NCI-H2196 treated with DMSO at 0.1 percent for 48 hours (cell line): ENCODE data around the gene ALDH16A1.
A peak's percentile ranks its signal among the peaks of the same experiment; 100 is the strongest.
"Not testable (repeated sequence)": the region's sequence is repeated elsewhere in the genome, so short reads cannot be mapped to it uniquely, and the experiment has no call there.

Source experiments
- DNase-seq: peaks from one replicate; lab custom pipeline; 2025; ENCODE audit not compliant: unreplicated experiment; lab: John Stamatoyannopoulos, UW

ALDH16A1 gene

DNA sequence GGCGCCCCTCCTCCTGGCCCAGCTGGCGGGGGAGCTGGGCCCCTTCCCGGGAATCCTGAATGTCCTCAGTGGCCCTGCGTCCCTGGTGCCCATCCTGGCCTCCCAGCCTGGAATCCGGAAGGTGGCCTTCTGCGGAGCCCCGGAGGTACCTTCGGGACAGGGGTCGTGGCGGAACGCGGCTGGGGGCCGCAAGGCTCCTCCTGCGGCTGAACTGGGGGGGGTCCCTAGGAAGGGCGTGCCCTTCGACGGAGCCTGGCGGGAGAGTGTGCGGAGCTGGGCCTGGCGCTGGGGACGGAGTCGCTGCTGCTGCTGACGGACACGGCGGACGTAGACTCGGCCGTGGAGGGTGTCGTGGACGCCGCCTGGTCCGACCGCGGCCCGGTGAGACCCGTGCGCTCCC lies 8.6 kb downstream of the ALDH16A1 start:
- no peak for DNase-seq

DNA sequence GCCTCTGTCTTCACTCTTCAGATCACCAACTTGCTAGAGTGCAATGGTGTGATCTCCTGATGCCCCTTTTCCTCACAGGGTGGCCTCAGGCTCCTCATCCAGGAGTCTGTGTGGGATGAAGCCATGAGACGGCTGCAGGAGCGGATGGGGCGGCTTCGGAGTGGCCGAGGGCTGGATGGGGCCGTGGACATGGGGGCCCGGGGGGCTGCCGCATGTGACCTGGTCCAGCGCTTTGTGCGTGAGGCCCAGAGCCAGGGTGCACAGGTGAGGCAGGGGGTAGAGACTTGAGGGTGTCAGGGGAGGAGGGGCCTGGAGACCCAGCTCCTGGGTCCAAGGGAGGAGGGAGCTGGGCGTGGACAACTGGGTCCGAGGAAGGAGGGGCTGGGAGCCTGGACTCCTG lies 9.5 kb downstream of the ALDH16A1 start:
- DNase-seq, result no peak

- DNase-seq, result no peak
Observed at GRCh38 chr19:49463960-49464740, 11.1 kb downstream of the ALDH16A1 start.

DNA sequence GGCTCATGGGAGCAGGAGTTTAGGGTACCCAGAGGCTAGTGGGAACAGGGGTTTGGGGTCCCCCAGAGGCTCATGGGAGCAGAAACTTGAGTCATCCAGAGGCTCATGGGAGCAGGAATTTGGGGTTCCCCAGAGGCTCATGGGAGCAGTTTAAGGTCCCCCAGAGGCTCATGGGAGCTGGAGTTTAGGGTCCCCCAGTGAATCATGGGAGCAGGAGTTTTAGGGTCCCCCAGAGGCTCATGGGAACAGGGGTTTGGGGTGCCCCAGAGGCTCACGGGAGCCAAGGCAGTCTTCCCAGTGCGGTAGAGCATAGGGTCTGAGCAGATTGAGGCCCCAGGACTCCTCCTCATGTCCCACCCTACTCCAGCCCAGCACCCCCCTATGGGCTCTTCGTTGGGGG lies 12.3 kb downstream of the ALDH16A1 start:
- DNase-seq, result no peak

- no peak for DNase-seq
Observed at GRCh38 chr19:49468199-49468598, 15.2 kb downstream of the ALDH16A1 start.

DNA sequence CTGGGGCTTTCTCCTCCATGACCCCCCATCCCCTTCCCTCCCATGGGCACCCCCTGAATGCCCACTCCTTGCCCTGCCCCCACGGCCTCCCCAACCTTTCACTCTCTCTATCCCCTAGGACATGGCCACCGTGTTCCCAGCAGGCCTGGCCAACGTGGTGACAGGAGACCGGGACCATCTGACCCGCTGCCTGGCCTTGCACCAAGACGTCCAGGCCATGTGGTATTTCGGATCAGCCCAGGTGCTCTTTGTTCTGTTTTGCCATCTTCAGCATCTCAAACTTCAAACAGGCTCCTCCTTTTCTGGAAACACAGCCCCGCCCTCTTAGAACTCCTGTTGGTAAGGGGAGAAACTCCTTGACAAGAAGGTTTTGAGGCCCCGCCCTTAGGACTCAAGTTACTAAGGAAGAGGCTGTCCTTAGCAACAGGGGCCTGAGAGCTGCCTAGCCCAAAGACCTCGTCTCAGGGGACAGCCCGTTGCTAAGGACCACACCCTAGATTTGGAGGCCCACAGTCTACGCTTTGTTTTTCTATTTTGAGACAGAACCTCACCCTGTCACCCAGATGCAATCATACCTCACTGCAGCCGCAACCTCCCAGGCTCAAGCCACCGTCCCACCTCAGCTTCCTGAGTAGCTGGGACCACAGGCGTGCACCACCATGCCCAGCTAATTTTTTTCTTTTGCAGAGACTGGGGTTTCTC lies 15.9 kb downstream of the ALDH16A1 start:
- no peak for DNase-seq

GRCh38 chr19:49469828-49470614 lies 17.0 kb downstream of the ALDH16A1 start:
- DNase-seq, result no peak

GRCh38 chr19:49470615-49470978 lies 17.6 kb downstream of the ALDH16A1 start:
- DNase-seq, result no peak

DNA sequence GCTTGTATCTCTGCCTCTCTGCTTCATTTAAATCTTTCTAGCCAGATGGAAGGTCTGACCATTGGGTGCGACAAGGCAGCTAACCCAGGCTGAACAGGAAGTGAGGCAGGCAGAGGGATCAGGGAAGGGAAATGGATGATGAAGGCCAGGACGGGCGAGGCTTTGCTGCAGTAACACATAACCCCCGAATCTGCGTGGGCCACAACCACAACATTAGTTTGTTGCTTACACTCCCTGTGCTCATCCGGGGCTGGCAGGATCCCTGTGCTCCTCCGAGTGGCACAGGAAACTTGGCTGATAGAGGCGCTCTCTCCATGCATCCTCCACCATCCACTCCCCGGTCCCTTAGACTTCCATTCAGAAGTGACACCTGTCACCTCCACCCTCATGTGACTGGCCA lies 19.9 kb downstream of the ALDH16A1 start:
- DNase-seq, result no peak

- not testable (repeated sequence) for DNase-seq
Observed at GRCh38 chr19:49473501-49473867, 20.5 kb downstream of the ALDH16A1 start.

- peak; percentile 62 for DNase-seq
Observed at GRCh38 chr19:49473868-49474541, 21.0 kb downstream of the ALDH16A1 start, which contains the start of gene FLT3LG. Gene FLT3LG (plus strand): TSS chr19:49474215. CDS start chr19:49474640, 425 bp downstream.

- no peak for DNase-seq
Observed at GRCh38 chr19:49474542-49474924, 21.5 kb downstream of the ALDH16A1 start.

DNA sequence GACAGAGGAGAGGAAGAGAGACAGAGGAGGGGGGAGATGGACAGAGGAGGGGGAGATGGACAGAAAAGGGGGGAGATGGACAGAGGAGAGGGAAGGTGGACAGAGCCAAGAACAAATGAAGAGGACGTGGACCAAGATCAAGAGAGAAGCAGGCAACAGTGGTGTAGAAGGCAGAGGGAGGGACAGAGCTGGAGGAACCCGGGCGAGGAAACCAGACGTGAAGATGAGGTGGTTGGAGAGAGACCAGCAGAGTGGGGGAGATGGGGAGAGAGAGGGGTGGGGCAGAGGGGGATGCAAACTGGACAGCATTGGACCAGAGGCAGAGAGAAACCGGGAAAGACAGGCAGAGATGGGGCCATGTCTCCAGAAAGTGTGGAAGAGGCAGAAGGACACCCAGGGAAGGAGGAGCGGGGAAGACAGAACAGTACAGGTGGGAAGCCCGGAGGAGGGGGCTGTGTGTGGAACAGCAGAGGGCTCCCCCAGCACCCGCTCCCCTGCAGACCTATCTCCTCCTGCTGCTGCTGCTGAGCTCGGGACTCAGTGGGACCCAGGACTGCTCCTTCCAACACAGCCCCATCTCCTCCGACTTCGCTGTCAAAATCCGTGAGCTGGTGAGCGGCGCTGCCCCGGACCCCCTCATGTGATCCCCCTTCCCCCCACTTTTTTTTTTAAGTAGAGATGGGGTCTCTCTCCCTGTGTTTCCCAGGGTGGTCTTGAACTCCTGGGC lies 22.3 kb downstream of the ALDH16A1 start:
- DNase-seq, result no peak

DNA sequence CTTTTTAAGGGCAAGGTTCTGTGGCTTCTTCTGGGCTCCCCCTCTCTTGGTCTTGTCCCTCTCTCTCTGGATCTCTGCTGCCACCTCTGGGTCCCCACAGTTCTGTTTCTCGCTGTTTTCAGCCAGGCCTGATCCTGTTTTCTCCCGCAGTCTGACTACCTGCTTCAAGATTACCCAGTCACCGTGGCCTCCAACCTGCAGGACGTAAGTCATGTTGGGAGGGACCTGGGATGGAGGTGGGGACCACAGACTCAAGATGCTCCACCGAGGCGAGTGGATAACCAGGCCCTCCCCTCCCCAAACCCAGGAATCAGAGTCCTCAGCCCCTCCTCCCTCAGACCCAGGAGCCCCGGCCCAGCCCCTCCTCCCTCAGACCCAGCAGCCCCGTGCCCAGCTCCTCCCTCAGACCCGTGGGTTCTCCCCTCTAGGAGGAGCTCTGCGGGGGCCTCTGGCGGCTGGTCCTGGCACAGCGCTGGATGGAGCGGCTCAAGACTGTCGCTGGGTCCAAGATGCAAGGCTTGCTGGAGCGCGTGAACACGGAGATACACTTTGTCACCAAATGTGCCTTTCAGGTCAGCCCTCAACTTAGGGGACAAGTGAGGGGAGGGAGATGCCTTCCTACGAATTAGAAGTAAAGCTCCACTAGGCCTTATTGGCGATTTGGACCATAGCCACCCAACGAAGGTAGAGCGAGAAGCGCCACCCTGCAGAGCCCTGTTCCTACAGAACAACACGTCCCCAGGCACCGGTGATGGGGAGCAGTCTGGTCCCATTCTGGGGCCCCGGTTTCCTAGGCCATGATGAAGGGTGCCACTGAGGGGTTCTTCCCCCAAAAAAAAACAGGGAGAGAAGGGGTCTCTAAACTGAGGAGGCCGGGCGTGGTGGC lies 23.2 kb downstream of the ALDH16A1 start:
- no peak for DNase-seq

- no peak for DNase-seq
Observed at GRCh38 chr19:49479975-49480628, 27.1 kb downstream of the ALDH16A1 start.

DNA sequence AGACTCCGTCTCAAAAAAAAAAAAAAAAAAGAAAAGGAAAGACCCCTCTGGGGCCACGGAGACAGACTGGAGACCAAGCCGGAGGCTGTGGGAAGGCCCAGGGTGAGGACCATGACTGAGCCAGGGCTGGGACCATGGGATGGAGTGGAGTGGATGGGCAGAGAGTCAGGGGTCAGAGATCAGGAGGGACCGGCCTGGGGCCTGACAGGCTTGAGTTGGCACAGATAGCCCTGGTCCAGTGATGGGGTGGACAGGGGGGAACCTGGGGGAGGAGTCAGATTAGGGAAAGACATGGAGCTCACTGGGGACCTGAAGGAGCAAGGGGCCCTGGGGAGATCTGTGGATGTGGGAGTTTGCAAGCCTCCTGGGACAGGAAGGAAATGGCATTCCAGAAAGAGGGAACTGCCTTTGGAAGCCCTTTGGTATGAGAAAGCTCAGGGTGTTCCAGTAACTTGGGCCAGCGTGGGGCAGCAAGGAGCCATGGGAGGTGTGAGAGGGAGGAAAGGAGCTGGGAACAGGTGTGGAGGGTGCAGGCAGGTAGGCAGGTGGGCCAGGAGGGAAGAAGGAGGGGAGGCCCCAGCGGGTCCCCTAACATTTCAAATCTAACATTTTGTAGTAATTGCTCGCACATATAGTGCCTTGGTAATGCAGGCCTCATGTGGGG lies 28.1 kb downstream of the ALDH16A1 start:
- no peak for DNase-seq

- DNase-seq, result no peak
Observed at GRCh38 chr19:49486232-49486631, 33.2 kb downstream of the ALDH16A1 start.

DNA sequence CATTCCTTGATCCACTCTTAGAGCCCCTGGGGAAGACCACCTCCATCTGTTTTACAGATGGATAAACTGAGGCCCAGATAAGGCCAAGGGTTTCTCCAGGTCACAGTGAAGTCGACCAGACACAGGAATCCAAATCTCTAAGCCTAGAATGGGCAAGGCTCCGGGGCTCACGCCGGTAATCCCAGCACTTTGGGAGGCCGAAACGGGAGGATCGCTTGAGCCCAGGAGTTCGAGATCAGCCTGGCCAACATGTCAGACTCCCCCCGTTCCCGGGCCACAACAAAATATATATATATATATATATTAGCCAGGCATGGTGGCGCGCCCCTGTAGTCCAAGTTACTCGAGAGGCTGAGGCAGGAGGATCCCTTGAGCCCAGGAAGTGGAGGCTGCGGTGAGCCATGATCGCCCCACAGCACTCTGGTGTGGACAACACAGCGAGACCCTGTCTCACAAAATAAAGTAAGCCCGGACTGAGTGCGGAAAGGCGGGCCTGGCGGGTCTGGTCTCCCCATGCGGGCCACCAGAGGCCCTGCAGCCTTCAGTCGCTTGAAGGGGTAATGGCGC lies 33.8 kb downstream of the ALDH16A1 start:
- DNase-seq, result no peak
